LNCaP clone FGC (cell line): Measurements from ENCODE around the gene EIF4A3.

Experiments
- DNase-seq: peaks from one replicate; pipeline ENCODE4 v3.0.0-alpha.2; 2011; ENCODE audit warnings: low read depth
- H3K4me3 ChIP-seq: 2 replicates; pipeline ENCODE4 v1.5.1; 2011; ENCODE audit warnings: mild to moderate bottlenecking, low read depth, low read length, control low read depth
- TF ChIP-seq, protein P1 (sequence below): IDR thresholded peaks from 2 replicates; pipeline ENCODE4 v1.5.1; 2012; ENCODE audit warnings: mild to moderate bottlenecking; ENCODE audit not compliant: control insufficient read depth, insufficient read depth; ENCODE audit errors: extremely low read depth

The EIF4A3 gene

DNA sequence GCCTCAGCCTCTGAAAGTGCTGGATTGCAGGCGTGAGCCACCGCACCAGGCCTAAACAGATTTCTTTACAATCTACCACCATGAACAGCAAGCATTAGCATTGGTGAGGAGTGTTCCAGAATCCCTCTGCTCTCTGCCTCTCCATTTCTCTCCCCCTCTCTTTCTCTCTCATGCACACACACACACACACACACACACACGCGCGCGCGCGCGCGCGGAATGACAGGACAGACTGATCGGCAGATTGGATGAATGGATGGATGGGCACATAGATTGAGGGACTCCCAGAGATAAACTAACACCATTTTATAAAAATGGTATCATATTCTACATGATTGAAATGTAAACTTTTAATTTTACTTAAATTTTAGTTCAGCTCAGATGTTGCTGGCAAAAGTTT is 26.2 kb upstream of the EIF4A3 start:
- no peak for DNase-seq

DNA sequence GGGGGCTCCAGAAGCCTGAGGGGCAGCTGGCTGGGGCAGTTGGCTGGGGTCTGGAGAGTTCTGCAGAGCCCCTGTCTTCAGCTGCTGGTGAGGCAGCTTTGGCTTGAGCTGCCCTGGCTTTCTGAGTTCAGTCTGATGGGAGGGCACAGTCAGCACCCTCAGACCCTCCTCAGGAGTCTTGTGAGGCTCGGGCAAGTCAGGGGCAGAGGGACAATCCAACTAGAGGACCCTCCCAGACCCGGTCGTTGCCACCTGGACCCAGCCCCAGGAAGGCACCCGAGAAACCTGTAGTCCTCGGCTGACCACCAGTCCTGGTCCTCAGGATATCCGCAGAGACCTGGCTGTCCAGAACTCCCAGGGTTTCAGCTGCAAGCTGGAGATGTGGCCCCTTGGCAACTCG is 24.8 kb upstream of the EIF4A3 start:
- TF ChIP-seq, protein P1, sequence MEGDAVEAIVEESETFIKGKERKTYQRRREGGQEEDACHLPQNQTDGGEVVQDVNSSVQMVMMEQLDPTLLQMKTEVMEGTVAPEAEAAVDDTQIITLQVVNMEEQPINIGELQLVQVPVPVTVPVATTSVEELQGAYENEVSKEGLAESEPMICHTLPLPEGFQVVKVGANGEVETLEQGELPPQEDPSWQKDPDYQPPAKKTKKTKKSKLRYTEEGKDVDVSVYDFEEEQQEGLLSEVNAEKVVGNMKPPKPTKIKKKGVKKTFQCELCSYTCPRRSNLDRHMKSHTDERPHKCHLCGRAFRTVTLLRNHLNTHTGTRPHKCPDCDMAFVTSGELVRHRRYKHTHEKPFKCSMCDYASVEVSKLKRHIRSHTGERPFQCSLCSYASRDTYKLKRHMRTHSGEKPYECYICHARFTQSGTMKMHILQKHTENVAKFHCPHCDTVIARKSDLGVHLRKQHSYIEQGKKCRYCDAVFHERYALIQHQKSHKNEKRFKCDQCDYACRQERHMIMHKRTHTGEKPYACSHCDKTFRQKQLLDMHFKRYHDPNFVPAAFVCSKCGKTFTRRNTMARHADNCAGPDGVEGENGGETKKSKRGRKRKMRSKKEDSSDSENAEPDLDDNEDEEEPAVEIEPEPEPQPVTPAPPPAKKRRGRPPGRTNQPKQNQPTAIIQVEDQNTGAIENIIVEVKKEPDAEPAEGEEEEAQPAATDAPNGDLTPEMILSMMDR, result no peak
- no peak for DNase-seq
- H3K4me3 ChIP-seq, result no peak overlapping the region

More for the DNA sequence above, 26.2 kb upstream of the EIF4A3 start:
- H3K4me3 ChIP-seq, result no peak overlapping the region
- TF ChIP-seq, protein P1, result no peak

DNA sequence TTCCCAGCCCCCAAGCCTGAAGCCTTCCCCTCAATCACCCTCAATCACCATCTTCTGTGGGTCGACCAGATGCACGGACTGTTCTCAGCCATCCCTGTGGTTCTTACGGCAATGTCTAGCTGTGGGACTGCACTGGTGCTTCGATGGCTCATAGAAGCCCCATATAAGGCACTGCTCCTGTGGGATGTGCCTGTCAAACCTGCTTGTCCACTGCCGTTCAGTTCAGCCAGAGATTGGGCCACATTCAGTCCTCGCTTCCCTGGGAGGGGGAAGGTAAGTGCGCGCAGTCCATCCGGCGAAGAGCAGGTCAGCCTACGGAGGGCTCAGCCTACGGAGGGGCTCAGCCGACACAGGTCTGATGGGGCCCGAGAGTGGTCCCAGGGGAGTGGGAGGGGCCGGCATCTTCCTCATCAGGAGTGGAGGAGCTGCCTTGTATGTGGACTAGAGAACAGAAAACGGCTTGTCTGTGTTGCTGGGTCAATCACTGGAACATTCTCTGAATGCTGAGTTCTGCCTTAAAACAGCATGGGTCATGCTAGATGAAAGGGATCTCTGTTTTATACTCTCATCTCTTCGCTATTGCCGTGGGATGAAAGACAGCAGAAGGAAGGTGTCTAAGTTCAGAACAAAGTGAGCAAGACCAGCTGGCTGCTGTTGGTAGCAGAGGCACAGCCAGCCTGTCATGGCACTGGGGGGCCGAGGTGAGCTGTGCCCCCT is 23.0 kb upstream of the EIF4A3 start, which contains the start of gene CARD14:
Gene CARD14 (plus strand): TSS at position 247 of the 717 bp plus-strand sequence. CDS start 11,409 bp downstream, outside the sequence.
- peak; percentile 92 for DNase-seq
- TF ChIP-seq, protein P1, result no peak
- peak within 1 kb of the TSS; percentile 62 for H3K4me3 ChIP-seq

DNA sequence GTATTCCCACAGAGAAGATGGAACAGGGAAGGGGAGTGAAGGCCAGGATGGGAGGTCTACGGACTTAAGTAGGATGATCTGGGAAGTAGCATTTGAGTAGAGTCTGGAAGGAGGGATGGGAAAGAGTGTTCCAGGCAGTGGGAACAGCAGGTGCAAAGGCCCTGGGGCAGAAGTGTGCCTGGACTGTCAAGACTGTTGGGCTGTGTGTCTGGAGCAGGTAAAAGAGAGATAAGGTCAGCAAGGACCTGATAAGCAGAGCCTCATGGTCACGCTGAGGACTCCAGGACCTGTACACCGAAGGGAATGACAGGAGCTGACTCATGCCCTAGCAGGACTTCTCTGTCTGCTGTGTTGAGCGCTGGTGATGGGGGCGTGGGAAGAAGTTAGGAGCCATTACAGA is 22.2 kb upstream of the EIF4A3 start:
- H3K4me3 ChIP-seq, result no peak overlapping the region
- TF ChIP-seq, protein P1, result no peak
- no peak for DNase-seq

DNA sequence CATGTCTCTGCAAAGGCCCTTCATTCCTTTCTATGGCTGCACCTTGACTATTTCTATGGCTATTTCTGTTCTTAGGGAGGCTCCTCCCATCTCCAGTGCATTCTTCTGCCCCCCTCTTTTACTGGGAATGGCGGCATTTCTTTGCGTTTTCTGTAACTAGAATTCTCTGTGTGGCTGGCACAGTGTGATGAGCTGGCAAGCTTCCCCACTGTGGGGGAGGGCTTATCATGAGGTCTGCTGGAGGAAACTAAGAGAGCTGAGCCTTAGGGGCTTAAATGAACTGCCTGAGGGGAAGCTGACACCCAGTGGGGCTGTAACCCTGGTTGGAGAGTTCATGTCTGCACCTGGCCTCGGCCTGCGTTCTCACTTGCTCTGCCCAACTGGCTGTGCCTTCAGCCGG is 21.4 kb upstream of the EIF4A3 start:
- DNase-seq, result no peak
- TF ChIP-seq, protein P1, result no peak
- H3K4me3 ChIP-seq, result no peak overlapping the region

DNA sequence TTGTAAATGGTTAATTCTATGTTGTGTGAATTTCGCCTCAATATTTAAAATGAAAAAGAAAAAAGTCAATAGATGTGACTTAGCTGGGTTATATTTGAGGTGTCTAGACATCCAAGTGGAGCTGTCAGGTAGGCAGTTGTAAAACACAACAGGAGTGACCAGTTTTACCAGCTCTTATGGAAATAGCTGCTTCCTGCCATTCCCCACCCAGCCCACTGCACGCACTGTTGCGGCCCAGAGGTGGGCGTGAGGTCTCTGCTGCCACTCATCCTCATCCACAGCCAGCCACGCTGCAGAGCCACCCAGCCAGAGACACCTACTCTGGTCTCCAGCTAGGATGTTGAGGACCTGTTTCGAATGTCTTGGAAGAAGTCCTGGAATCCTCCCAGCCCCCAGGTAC is 19.5 kb upstream of the EIF4A3 start:
- H3K4me3 ChIP-seq, result no peak overlapping the region
- peak; percentile 62 for DNase-seq
- TF ChIP-seq, protein P1, result no peak

DNA sequence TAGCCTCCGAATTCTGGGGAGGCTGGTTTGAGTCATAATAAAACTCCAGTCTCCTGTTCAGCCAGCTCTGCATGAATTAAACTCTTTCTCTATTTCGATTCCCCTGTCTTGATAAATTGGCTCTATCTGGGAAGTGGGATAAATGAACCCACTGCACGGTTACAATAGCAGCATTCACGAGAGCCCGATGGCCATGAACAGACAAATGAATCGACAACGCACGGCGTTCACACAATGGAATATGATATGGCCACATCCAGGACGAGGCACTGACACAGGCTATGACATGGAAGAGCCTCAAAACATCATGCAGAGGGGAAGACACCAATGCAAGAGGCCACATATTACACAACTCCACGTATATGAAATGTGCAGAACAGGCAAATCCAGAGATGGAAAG is 17.3 kb upstream of the EIF4A3 start:
- DNase-seq, result no peak
- H3K4me3 ChIP-seq, result no peak overlapping the region
- TF ChIP-seq, protein P1, result no peak
